Body of pancreas (tissue), 4 donors: ENCODE data around the gene GJC3. TPM values are rescaled to one million over a fixed set of nuclear protein-coding genes. Genes with fewer than 3 reads are reported as not detected.

ENCODE experiments used
- ATAC-seq: fragments of 150-250 bp; one replicate; pipeline ENCODE4 v1.9.1; 2016
- DNase-seq, 4 donors: peaks; one replicate each; pipeline ENCODE4 v3.0.0-alpha.2; 2019
- H3K27ac ChIP-seq, 4 donors: fragments of 200-600 bp; sonication (generic); 1 replicate in 3 of 4; 2 replicates in 1 of 4; pipeline versions ENCODE4 v1.5.1 to v1.6.1; 2016 to 2019; ENCODE audit warnings: mild to moderate bottlenecking in 1 of 4, mixed read lengths in 1 of 4, moderate library complexity in 1 of 4
- H3K27me3 ChIP-seq, 2 donors: fragments of 200-600 bp; sonication (generic); one replicate each; pipeline ENCODE4 v1.6.0; 2016; ENCODE audit warnings: mild to moderate bottlenecking in 1 of 2
- H3K36me3 ChIP-seq, 2 donors: fragments of 200-600 bp; sonication (generic); replicated peaks in 1 of 2; 2 replicates each; pipeline ENCODE4 v1.5.1; 2016; ENCODE audit warnings: low read depth in 2 of 2; ENCODE audit not compliant: insufficient read depth in 1 of 2
- H3K4me1 ChIP-seq: fragments of 200-600 bp; sonication (generic); one replicate; pipeline ENCODE4 v1.6.0; 2016
- H3K4me3 ChIP-seq, 2 donors: fragments of 200-600 bp; sonication (generic); 1 replicate in 1 of 2; 2 replicates in 1 of 2; pipeline ENCODE4 v1.5.1; 2016 to 2019
- H3K9me3 ChIP-seq, 3 donors: fragments of 200-600 bp; sonication (generic); 1 replicate in 2 of 3; 2 replicates in 1 of 3; pipeline ENCODE4 v1.5.1; 2016
- POLR2A ChIP-seq, 3 donors: fragments of 450-650 bp; IDR thresholded peaks; one replicate each; pipeline ENCODE4 v1.6.1; 2016; ENCODE audit warnings: antibody characterized with exemption in 3 of 3, mild to moderate bottlenecking in 2 of 3
- WGBS, 2 donors: methylation state at CpG; one replicate each; pipeline ENCODE4 v1.1.5; 2017; 5-methylcytosine and 5-hydroxymethylcytosine counted together
- intact Hi-C: fragments of 100-400 bp; cut with DNase I; formaldehyde crosslinking; loops from one replicate; pipeline ENCODE4 v1.15.1; 2023
- total RNA-seq, 2 donors: library from RNA; depleted of rRNA; stranded (reverse); fragments of >200 nt; gene quantifications; one replicate each; pipeline ENCODE4 v1.1.0, GENCODE V29; 2016
- TF ChIP-seq, protein P1 (sequence below), 7 experiments: fragments of 450-650 bp in 4 of 7; fragments of 200-600 bp in 3 of 7; sonication (generic) in 3 of 7; IDR thresholded peaks; one replicate each; pipeline ENCODE4 v1.5.1; 2016 to 2019; ENCODE audit warnings: antibody characterized with exemption in 7 of 7

GJC3 gene
- total RNA-seq, 2 donors from 2014 or later, result not detected

DNA sequence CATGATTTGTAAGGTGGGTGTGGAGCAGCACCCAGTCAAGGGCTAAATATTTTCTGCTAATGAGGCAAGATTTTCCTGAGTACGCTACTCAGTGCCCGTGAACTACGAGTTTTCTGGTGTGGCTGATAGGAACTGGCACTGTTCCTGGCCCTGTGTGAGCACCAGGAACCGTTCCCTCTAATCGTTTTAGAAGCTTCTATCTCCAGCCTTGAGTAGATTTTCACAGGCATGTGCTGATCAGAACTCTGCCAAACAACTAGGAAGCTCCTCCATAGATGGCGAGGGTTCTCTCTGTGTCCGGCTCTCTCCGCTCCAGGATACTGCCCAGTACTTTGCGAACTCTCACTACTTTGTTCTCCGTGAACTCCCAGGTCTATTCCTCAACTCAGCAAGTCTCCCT is 27.8 kb downstream of the GJC3 start:
- no peak for ATAC-seq
- Histone ChIP-seq H3K9me3 (no peaks in the 10 kb centered on the region), H3K36me3 (peaks cover 12 to 35% of the 10 kb centered on the region in 2 donors), H3K27me3 (no peaks in the 10 kb centered on the region), H3K4me1 (no peaks in the 10 kb centered on the region), H3K4me3 (no peak overlapping the region), H3K27ac (no peak overlapping the region)
- no peak for DNase-seq
- intact Hi-C loops, result no loop called here
- WGBS, 2 donors, result 92 to 96% methylated on average over 10 of the region's 10 CpGs
- TF ChIP-seq POLR2A (IDR thresholded peaks at IDR 0.05), result no peak
- TF ChIP-seq, protein P1, sequence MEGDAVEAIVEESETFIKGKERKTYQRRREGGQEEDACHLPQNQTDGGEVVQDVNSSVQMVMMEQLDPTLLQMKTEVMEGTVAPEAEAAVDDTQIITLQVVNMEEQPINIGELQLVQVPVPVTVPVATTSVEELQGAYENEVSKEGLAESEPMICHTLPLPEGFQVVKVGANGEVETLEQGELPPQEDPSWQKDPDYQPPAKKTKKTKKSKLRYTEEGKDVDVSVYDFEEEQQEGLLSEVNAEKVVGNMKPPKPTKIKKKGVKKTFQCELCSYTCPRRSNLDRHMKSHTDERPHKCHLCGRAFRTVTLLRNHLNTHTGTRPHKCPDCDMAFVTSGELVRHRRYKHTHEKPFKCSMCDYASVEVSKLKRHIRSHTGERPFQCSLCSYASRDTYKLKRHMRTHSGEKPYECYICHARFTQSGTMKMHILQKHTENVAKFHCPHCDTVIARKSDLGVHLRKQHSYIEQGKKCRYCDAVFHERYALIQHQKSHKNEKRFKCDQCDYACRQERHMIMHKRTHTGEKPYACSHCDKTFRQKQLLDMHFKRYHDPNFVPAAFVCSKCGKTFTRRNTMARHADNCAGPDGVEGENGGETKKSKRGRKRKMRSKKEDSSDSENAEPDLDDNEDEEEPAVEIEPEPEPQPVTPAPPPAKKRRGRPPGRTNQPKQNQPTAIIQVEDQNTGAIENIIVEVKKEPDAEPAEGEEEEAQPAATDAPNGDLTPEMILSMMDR (IDR thresholded peaks at IDR 0.05), result no peak

DNA sequence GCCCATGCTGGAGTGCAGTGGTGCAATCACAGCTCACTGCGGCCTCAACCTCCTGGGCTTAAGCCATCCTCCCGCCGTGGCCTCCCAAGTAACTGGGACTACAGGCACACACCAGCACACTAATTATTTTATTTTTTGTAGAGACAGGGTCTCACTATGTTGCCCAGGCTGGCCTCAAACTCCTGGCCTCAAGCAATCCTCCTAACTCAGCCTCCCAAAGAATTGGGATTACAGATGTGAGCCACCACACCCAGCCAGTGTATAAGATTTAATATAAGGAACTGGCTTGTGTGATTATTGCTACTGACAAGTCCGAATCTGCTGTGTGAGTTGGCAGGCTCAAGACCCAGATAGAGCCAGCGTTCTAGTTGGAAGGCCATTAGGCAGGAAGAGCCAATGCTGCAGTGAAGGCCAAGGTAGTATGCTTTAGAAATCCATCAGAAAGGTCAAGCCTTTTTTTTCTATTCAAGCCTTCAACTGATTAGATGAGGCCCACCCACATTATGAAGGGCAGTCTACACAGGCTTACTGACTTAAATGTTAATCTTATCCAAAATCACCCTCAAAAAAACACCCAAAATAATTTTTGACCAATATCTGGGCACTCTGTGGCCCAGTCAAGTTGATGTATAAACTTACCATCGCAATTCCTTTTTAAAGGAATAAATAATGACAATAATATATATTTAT is 29.4 kb downstream of the GJC3 start:
- Histone ChIP-seq H3K27ac (no peak overlapping the region), H3K9me3 (no peaks in the 10 kb centered on the region), H3K4me1 (no peaks in the 10 kb centered on the region), H3K27me3 (no peaks in the 10 kb centered on the region), H3K4me3 (no peak overlapping the region), H3K36me3 (peaks cover 12 to 29% of the 10 kb centered on the region in 2 donors)
- intact Hi-C loops, result no loop called here
- TF ChIP-seq, protein P1 (IDR thresholded peaks at IDR 0.05), result no peak
- whole genome bisulfite sequencing, 2 donors, result 94 to 99% methylated on average over 6 of the region's 6 CpGs
- ATAC-seq (no peak), DNase-seq (no peak)

DNA sequence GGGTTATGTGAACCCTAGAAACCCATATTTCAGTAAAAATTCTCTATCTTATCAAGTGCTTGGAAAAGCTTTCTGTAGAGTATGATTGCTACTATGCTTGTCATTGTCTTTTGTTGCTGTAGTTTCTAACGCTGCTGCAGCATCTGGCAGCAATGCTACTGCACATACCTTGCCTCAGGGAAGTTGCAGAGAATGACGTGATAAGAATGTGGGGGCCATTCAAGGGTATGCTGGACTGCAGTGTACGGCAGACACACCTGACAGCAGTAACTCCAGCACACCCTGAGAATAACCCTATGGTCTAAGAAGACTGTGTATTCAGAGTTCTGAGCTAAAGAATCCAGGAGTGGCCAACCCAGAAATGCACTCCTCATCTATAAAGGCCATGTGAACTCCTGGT is 30.6 kb downstream of the GJC3 start:
- TF ChIP-seq, protein P1 (IDR thresholded peaks at IDR 0.05), result no peak
- no peak for TF ChIP-seq POLR2A (IDR thresholded peaks at IDR 0.05)
- Histone ChIP-seq H3K27ac (no peak overlapping the region), H3K36me3 (peaks cover 12 to 27% of the 10 kb centered on the region in 2 donors), H3K27me3 (no peaks in the 10 kb centered on the region), H3K4me3 (no peak overlapping the region), H3K4me1 (no peaks in the 10 kb centered on the region), H3K9me3 (no peaks in the 10 kb centered on the region)
- WGBS, 2 donors, result 63 to 87% methylated on average over 3 of the region's 3 CpGs
- intact Hi-C loops, result no loop called here
- ATAC-seq, result no peak
- no peak for DNase-seq

DNA sequence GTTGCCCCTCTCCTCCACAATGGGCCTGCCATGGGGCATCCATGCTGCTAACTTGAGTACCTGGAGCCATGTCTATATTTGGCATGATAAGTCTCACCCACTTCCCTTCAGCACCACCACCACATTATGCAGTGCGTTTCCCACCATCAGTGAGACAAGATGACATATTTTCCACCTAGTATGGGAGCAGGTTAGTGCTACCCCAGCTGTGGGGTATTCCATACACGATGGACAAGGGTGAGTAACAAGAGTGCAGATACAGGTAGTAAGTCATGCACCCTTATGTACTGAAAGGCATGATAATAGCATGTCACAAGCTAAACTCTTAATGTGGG is 31.4 kb downstream of the GJC3 start:
- intact Hi-C loops, result no loop called here
- ATAC-seq (no peak), DNase-seq (no peak)
- H3K4me3 ChIP-seq, result no peak overlapping the region
- 88 to 94% methylated on average over 2 of the region's 2 CpGs for WGBS, 2 donors
- H3K9me3 ChIP-seq, result no peaks in the 10 kb centered on the region
- H3K27me3 ChIP-seq, result no peaks in the 10 kb centered on the region
- H3K36me3 ChIP-seq, result peaks cover 12 to 20% of the 10 kb centered on the region in 2 donors
- no peak overlapping the region for H3K27ac ChIP-seq
- TF ChIP-seq, protein P1 (IDR thresholded peaks at IDR 0.05), result no peak
- no peak for TF ChIP-seq POLR2A (IDR thresholded peaks at IDR 0.05)
- no peaks in the 10 kb centered on the region for H3K4me1 ChIP-seq

DNA sequence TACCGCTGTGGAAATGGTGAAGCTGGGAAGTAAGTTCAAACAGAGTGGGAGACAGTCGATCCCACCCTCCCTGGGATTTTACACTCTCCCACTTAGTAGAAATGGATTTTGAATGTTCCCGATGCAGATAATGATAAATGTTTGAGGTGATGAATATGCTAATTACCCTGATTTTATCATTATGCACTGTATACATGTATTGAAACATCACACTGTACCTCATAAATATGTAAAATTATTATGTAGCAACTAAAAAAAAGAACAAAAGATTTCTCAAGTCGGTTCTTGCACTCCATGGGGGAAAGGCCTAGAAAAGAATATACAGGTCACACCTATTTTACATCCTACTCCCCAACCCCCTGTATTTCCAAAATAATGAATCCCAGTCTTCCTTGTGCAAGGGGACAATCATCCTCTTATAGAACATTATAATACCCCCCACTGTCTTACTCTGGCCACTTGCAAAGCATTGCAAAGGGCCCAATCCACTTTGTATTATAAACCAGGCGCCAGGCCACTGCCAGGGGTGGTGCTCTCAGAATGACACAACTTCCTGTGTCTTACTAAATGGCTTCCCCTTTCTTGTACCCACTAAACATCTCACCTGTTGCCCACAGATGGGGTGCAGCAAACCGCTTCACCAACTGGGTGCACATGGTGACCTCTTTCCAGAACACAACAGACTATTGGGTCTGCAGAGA is 31.9 kb downstream of the GJC3 start:
- no peak overlapping the region for H3K4me3 ChIP-seq
- no peak for ATAC-seq
- no peak overlapping the region for H3K27ac ChIP-seq
- WGBS, 2 donors, result 91% methylated on average over 5 to 6 of the region's 6 CpGs
- no peaks in the 10 kb centered on the region for H3K9me3 ChIP-seq
- no peaks in the 10 kb centered on the region for H3K27me3 ChIP-seq
- no peak for DNase-seq
- intact Hi-C loops, result no loop called here
- no peaks in the 10 kb centered on the region for H3K4me1 ChIP-seq
- peaks cover 12 to 15% of the 10 kb centered on the region in 2 donors for H3K36me3 ChIP-seq
- TF ChIP-seq, protein P1 (IDR thresholded peaks at IDR 0.05), result no peak
- no peak for TF ChIP-seq POLR2A (IDR thresholded peaks at IDR 0.05)
